T-helper 17 cell (primary cell): ENCODE measurements around the gene FITM1. TPM values are rescaled to one million over a fixed set of nuclear protein-coding genes. Genes with fewer than 3 reads are reported as not detected.

Experiments
- ATAC-seq: fragments of 150-1000 bp; cut with Tn5 transposase; 2 replicates; pipeline ENCODE4 v1.10.0; 2021; ENCODE audit warnings: mild to moderate bottlenecking, moderate library complexity
- DNase-seq, 3 donors: peaks; one replicate each; pipeline versions ENCODE4 v3.0.0 to v3.0.0-alpha.2; 2020 to 2021
- H3K9me3 ChIP-seq: one replicate; pipeline ENCODE4 v1.7.0; 2013; ENCODE audit warnings: low read length, mild to moderate bottlenecking; ENCODE audit not compliant: control insufficient read depth, poor library complexity, severe bottlenecking
- H3K27ac Mint-ChIP-seq: one replicate; pipeline ENCODE4 v1.8.0; 2022; ENCODE audit warnings: mild to moderate bottlenecking, moderate library complexity, mixed read lengths
- H3K27me3 Mint-ChIP-seq: one replicate; pipeline ENCODE4 v1.8.0; 2022; ENCODE audit warnings: mixed read lengths
- H3K36me3 Mint-ChIP-seq: one replicate; pipeline ENCODE4 v1.8.0; 2022; ENCODE audit warnings: low read depth, mixed read lengths
- H3K4me1 Mint-ChIP-seq: one replicate; pipeline ENCODE4 v1.8.0; 2022; ENCODE audit warnings: mild to moderate bottlenecking, mixed read lengths
- H3K4me3 Mint-ChIP-seq: one replicate; pipeline ENCODE4 v1.8.0; 2022; ENCODE audit warnings: mild to moderate bottlenecking, moderate library complexity, mixed read lengths
- total RNA-seq, 4 donors: library from RNA in 2 of 4; stranded (reverse) in 2 of 4; gene quantifications; one replicate each; pipeline ENCODE4 v1.2.3 and lab custom pipeline; 2022 to 2026

The FITM1 gene
- total RNA-seq, 2 donors from 2014 or later: 1.4 to 1.9 TPM

- H3K27ac Mint-ChIP-seq: peak overlapping the region; percentile 81
- peaks cover 18% of the 10 kb centered on the region for H3K4me1 Mint-ChIP-seq
- no peaks in the 10 kb centered on the region for H3K27me3 Mint-ChIP-seq
- peaks cover 9% of the 10 kb centered on the region for H3K36me3 Mint-ChIP-seq
- no peak overlapping the region for H3K4me3 Mint-ChIP-seq
- no peaks in the 10 kb centered on the region for H3K9me3 ChIP-seq
- no peak for ATAC-seq
- no peak for DNase-seq
These were observed 26.4 kb downstream of the FITM1 start for GRCh38 chr14:24156840-24157239.

- no peaks in the 10 kb centered on the region for H3K9me3 ChIP-seq
- DNase-seq (no peak), ATAC-seq (no peak)
- Mint-ChIP-seq H3K27me3 (no peaks in the 10 kb centered on the region), H3K36me3 (peaks cover 9% of the 10 kb centered on the region), H3K4me3 (no peak overlapping the region), H3K4me1 (peaks cover 23% of the 10 kb centered on the region), H3K27ac (peak overlapping the region; percentile 81)
These were observed 26.9 kb downstream of the FITM1 start for GRCh38 chr14:24157331-24157730.

- no peak for ATAC-seq
- Mint-ChIP-seq H3K36me3 (peaks cover 12% of the 10 kb centered on the region), H3K4me1 (peaks cover 34% of the 10 kb centered on the region), H3K27me3 (no peaks in the 10 kb centered on the region), H3K27ac (peak overlapping the region; percentile 98), H3K4me3 (peak overlapping the region; percentile 36)
- H3K9me3 ChIP-seq: no peaks in the 10 kb centered on the region
- no peak for DNase-seq
These were observed 29.5 kb downstream of the FITM1 start for GRCh38 chr14:24159777-24160498.

- no peaks in the 10 kb centered on the region for H3K9me3 ChIP-seq
- peak overlapping the region; percentile 98 for H3K27ac Mint-ChIP-seq
- peaks cover 34% of the 10 kb centered on the region for H3K4me1 Mint-ChIP-seq
- no peak overlapping the region for H3K4me3 Mint-ChIP-seq
- H3K36me3 Mint-ChIP-seq: peaks cover 12% of the 10 kb centered on the region
- DNase-seq: no peak
- no peaks in the 10 kb centered on the region for H3K27me3 Mint-ChIP-seq
- ATAC-seq: no peak
These were observed 30.0 kb downstream of the FITM1 start for GRCh38 chr14:24160499-24160849.

- DNase-seq (peak; percentile 88 to 98 (median 93)), ATAC-seq (peak; percentile 92)
- no peaks in the 10 kb centered on the region for H3K27me3 Mint-ChIP-seq
- peak within 1 kb of the TSS; percentile 98 for H3K27ac Mint-ChIP-seq
- peak within 1 kb of the TSS; percentile 99 for H3K4me3 Mint-ChIP-seq
- peaks cover 34% of the 10 kb centered on the region for H3K4me1 Mint-ChIP-seq
- peaks cover 11% of the 10 kb centered on the region for H3K36me3 Mint-ChIP-seq
- no peaks in the 10 kb centered on the region for H3K9me3 ChIP-seq
These were observed 30.7 kb downstream of the FITM1 start, which contains the start of gene IRF9 for GRCh38 chr14:24160850-24161804. Gene IRF9 (plus strand): TSS chr14:24161265. CDS start chr14:24162145, 880 bp downstream.

- Mint-ChIP-seq H3K36me3 (peaks cover 8% of the 10 kb centered on the region), H3K27me3 (no peaks in the 10 kb centered on the region), H3K4me1 (peaks cover 34% of the 10 kb centered on the region), H3K4me3 (peak overlapping the region; percentile 99), H3K27ac (peak overlapping the region; percentile 98)
- DNase-seq: no peak
- no peaks in the 10 kb centered on the region for H3K9me3 ChIP-seq
- no peak for ATAC-seq
These were observed 31.6 kb downstream of the FITM1 start for GRCh38 chr14:24162093-24162492.

- Mint-ChIP-seq H3K4me1 (peaks cover 43% of the 10 kb centered on the region), H3K27ac (peak overlapping the region; percentile 98), H3K4me3 (peak overlapping the region; percentile 72), H3K36me3 (peaks cover 18% of the 10 kb centered on the region), H3K27me3 (no peaks in the 10 kb centered on the region)
- no peaks in the 10 kb centered on the region for H3K9me3 ChIP-seq
- no peak for ATAC-seq
- no peak for DNase-seq
These were observed 34.1 kb downstream of the FITM1 start for GRCh38 chr14:24164518-24164991.

- H3K27me3 Mint-ChIP-seq: no peaks in the 10 kb centered on the region
- no peaks in the 10 kb centered on the region for H3K9me3 ChIP-seq
- DNase-seq: no peak
- H3K36me3 Mint-ChIP-seq: peaks cover 18% of the 10 kb centered on the region
- peaks cover 40% of the 10 kb centered on the region for H3K4me1 Mint-ChIP-seq
- no peak overlapping the region for H3K27ac Mint-ChIP-seq
- no peak for ATAC-seq
- no peak overlapping the region for H3K4me3 Mint-ChIP-seq
These were observed 35.3 kb downstream of the FITM1 start for GRCh38 chr14:24165785-24166184.

GRCh38 chr14:24167469-24168114, 37.1 kb downstream of the FITM1 start:
- Mint-ChIP-seq H3K4me3 (no peak overlapping the region), H3K27ac (no peak overlapping the region), H3K36me3 (peaks cover 16% of the 10 kb centered on the region), H3K27me3 (no peaks in the 10 kb centered on the region), H3K4me1 (peaks cover 38% of the 10 kb centered on the region)
- no peak for DNase-seq
- H3K9me3 ChIP-seq: no peaks in the 10 kb centered on the region
- no peak for ATAC-seq

GRCh38 chr14:24171422-24172260, 41.2 kb downstream of the FITM1 start, which contains the start of gene REC8:
Gene REC8 (plus strand): TSS chr14:24172080. CDS start chr14:24172553, 473 bp downstream.
- ATAC-seq (peak; percentile 82), DNase-seq (peak; percentile 33 to 61 (median 48))
- Mint-ChIP-seq H3K27me3 (no peaks in the 10 kb centered on the region), H3K27ac (peak within 1 kb of the TSS; percentile 90), H3K4me1 (peaks cover 25% of the 10 kb centered on the region), H3K4me3 (peak within 1 kb of the TSS; percentile 89), H3K36me3 (peaks cover 10% of the 10 kb centered on the region)
- H3K9me3 ChIP-seq: no peaks in the 10 kb centered on the region

- DNase-seq: no peak
- Mint-ChIP-seq H3K36me3 (peaks cover 10% of the 10 kb centered on the region), H3K4me3 (peak overlapping the region; percentile 89), H3K27ac (peak overlapping the region; percentile 90), H3K27me3 (no peaks in the 10 kb centered on the region), H3K4me1 (peaks cover 23% of the 10 kb centered on the region)
- no peak for ATAC-seq
- H3K9me3 ChIP-seq: no peaks in the 10 kb centered on the region
These were observed 41.9 kb downstream of the FITM1 start for GRCh38 chr14:24172261-24172860.

- Mint-ChIP-seq H3K36me3 (peaks cover 6% of the 10 kb centered on the region), H3K27me3 (no peaks in the 10 kb centered on the region), H3K4me3 (peak overlapping the region; percentile 79), H3K27ac (peak overlapping the region; percentile 65), H3K4me1 (peaks cover 20% of the 10 kb centered on the region)
- no peaks in the 10 kb centered on the region for H3K9me3 ChIP-seq
- DNase-seq: no peak
- no peak for ATAC-seq
These were observed 42.4 kb downstream of the FITM1 start for GRCh38 chr14:24172871-24173281.
